Measurements from ENCODE around the gene RAB11FIP5. TPM values are rescaled to one million over a fixed set of nuclear protein-coding genes. Genes with fewer than 3 reads are reported as not detected.

The RAB11FIP5 gene
- total and polyA plus RNA-seq, 2 experiments from 2014 or later, result 4.4 to 16.6 TPM

- TF ChIP-seq ZNF462 (CRISPR knock-in tag; IDR thresholded peaks at IDR 0.05) (no peak), STAT1 (IDR thresholded peaks at IDR 0.05; ENCODE audit: unreplicated experiment) (no peak), EZH2 (IDR thresholded peaks at IDR 0.05; ENCODE audit: low read depth, unreplicated experiment) (no peak)
These were observed 34.0 kb downstream of the RAB11FIP5 start (continued) for GRCh38 chr2:73078457-73079411.

GRCh38 chr2:73077424-73077795 is 35.3 kb downstream of the RAB11FIP5 start:
- H3K4me1 Mint-ChIP-seq, result peaks cover 8% of the 10 kb centered on the region
- Histone ChIP-seq H3K27me3 (ENCODE audit: insufficient read depth) (no peaks in the 10 kb centered on the region), H3K4me3 (no peak overlapping the region), H2AFZ (no peak overlapping the region), H3K79me2 (replicated peaks; ENCODE audit: insufficient read depth) (no peaks in the 10 kb centered on the region), H3K4me1 (ENCODE audit: insufficient read depth) (peaks cover 11% of the 10 kb centered on the region), H4K20me1 (replicated peaks; ENCODE audit: insufficient read depth) (no peaks in the 10 kb centered on the region; the same call in 1 of the 2 replicates), H3F3A (replicated peaks; ENCODE audit: low read depth) (no peaks in the 10 kb centered on the region), H3K36me3 (ENCODE audit: insufficient read depth) (no peaks in the 10 kb centered on the region), H3K27ac (ENCODE audit: low read depth) (no peak overlapping the region), H3K9me2 (ENCODE audit: insufficient read depth) (no peaks in the 10 kb centered on the region), H3K4me2 (no peak overlapping the region)
- no peaks in the 10 kb centered on the region for H3K9me3 Mint-ChIP-seq
- ATAC-seq (no peak), DNase-seq (ENCODE audit: low spot score) (no peak)
- H3K36me3 Mint-ChIP-seq (ENCODE audit: low read depth), result no peaks in the 10 kb centered on the region; the same call in 2 of the 3 replicates
- H3K27me3 Mint-ChIP-seq (ENCODE audit: insufficient read depth, low read depth, poor library complexity), result peaks cover 12% of the 10 kb centered on the region
- no peak overlapping the region for H3K4me3 Mint-ChIP-seq
- no peak overlapping the region for H3K27ac Mint-ChIP-seq
- TF ChIP-seq ETS1 (IDR thresholded peaks at IDR 0.05), result no peak
- TF ChIP-seq CTCF (conservative IDR thresholded peaks at IDR 0.05; ENCODE audit: low read depth in 2 of 2), result no peak
- TF ChIP-seq JUNB (IDR thresholded peaks at IDR 0.05; ENCODE audit: unreplicated experiment), result no peak
- no peak for TF ChIP-seq EZH2phosphoT487 (IDR thresholded peaks at IDR 0.05; ENCODE audit: unreplicated experiment)
- TF ChIP-seq REST (IDR thresholded peaks at IDR 0.05; ENCODE audit: unreplicated experiment), result no peak
- no peak for TF ChIP-seq CREB1 (CRISPR knock-in tag; IDR thresholded peaks at IDR 0.05; ENCODE audit: low read depth)
- TF ChIP-seq ZNF331 (CRISPR knock-in tag; IDR thresholded peaks at IDR 0.05; ENCODE audit: low read depth), result no peak
